Cardiac muscle cell (in vitro differentiated cells and primary cell): ENCODE data around the gene CCDC152. TPM values are rescaled to one million over a fixed set of nuclear protein-coding genes. Genes with fewer than 3 reads are reported as not detected.
"Not testable (repeated sequence)": the region's sequence is repeated elsewhere in the genome, so short reads cannot be mapped to it uniquely, and the experiment has no call there.

Experiments
- DNase-seq, 2 donors: peaks; one replicate each; pipeline versions ENCODE4 v3.0.0 to v3.0.0-alpha.2; 2010 to 2017; ENCODE audit warnings: low read depth in 1 of 2, low spot score in 1 of 2
- H3K27ac ChIP-seq: fragments of 200-600 bp; sonication (generic); 2 replicates; pipeline ENCODE4 v1.5.1; 2016
- H3K27me3 ChIP-seq: fragments of 200-600 bp; sonication (generic); 2 replicates; pipeline ENCODE4 v1.6.0; 2016; ENCODE audit warnings: control low read depth
- H3K36me3 ChIP-seq: fragments of 200-600 bp; sonication (generic); 2 replicates; pipeline ENCODE4 v1.5.1; 2016; ENCODE audit warnings: control low read depth
- H3K4me1 ChIP-seq: fragments of 200-600 bp; sonication (generic); 2 replicates; pipeline ENCODE4 v1.8.1; 2017; ENCODE audit warnings: low read depth, mild to moderate bottlenecking, mixed run types
- H3K4me3 ChIP-seq: fragments of 200-600 bp; sonication (generic); 2 replicates; pipeline ENCODE4 v1.5.1; 2016; ENCODE audit warnings: mild to moderate bottlenecking
- H3K9me3 ChIP-seq: fragments of 200-600 bp; sonication (generic); 2 replicates; pipeline ENCODE4 v1.5.1; 2017; ENCODE audit warnings: low read depth, mild to moderate bottlenecking, control low read depth
- polyA plus RNA-seq: library from polyadenylated mRNA; unstranded; fragments of >200 nt; fragmentation: Nextera tagmentation; extraction: Ambion mirVana; gene quantifications from 2 replicates; pipeline ENCODE4 v1.2.1, GENCODE V29; 2016
- total RNA-seq: library from RNA; depleted of rRNA; stranded (reverse); fragments of >200 nt; gene quantifications from 2 replicates; pipeline ENCODE4 v1.2.3, GENCODE V29; 2016
- TF ChIP-seq, protein P1 (sequence below): IDR thresholded peaks from 2 replicates; pipeline ENCODE4 v1.5.1; 2012; ENCODE audit warnings: low read depth, mild to moderate bottlenecking, low read length

Gene CCDC152
- total and polyA plus RNA-seq, 2 experiments from 2014 or later: 1.5 to 6.5 TPM

DNA sequence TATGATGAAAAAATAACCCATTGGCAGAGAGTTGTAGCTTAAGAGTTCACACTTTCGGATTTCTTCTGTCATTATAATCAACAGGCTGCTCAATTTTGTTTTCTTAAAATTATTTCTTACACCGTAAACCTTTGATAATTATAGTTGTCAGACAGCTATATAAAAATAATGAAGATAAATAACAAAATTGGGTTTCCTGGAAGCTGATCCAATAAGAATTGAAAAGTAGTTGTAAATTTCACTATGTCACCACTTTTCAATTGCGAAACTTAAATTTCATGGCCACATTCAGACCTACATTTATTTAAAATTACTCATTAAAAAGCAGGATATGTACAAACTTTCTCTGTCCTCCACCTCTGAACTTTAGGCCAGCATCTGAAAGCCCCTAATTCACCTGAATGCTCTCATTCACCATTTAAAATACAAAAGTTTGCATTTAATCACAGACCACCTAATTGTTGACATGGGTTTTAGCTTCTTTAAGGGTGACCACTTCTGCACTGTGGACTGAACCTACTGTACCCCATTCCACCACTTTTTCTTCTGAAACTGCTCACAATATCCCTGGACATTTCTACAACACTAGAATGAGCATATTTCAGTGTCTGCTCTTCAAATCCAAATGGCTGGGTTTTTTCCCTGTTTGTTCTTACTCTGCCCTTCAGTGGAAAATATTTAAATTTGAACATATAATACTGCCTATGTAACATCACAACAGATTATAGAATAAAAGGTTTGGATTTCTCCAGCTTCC lies 54.4 kb downstream of the CCDC152 start:
- Histone ChIP-seq H3K4me3 (peak overlapping the region; percentile 59), H3K9me3 (no peaks in the 10 kb centered on the region), H3K4me1 (peaks cover 32% of the 10 kb centered on the region), H3K27me3 (no peaks in the 10 kb centered on the region), H3K27ac (peak overlapping the region; percentile 93), H3K36me3 (peaks cover 17% of the 10 kb centered on the region)
- TF ChIP-seq, protein P1, sequence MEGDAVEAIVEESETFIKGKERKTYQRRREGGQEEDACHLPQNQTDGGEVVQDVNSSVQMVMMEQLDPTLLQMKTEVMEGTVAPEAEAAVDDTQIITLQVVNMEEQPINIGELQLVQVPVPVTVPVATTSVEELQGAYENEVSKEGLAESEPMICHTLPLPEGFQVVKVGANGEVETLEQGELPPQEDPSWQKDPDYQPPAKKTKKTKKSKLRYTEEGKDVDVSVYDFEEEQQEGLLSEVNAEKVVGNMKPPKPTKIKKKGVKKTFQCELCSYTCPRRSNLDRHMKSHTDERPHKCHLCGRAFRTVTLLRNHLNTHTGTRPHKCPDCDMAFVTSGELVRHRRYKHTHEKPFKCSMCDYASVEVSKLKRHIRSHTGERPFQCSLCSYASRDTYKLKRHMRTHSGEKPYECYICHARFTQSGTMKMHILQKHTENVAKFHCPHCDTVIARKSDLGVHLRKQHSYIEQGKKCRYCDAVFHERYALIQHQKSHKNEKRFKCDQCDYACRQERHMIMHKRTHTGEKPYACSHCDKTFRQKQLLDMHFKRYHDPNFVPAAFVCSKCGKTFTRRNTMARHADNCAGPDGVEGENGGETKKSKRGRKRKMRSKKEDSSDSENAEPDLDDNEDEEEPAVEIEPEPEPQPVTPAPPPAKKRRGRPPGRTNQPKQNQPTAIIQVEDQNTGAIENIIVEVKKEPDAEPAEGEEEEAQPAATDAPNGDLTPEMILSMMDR: no peak
- DNase-seq: peak in 1 of 2 donors; percentile 10

GRCh38 chr5:42811591-42812446 lies 55.2 kb downstream of the CCDC152 start, which contains the start of gene SELENOP:
TSS of gene SELENOP (minus strand) at chr5:42811892. CDS start at chr5:42808353, 3,539 bp downstream.
- DNase-seq: peak; percentile 72
- peak within 1 kb of the TSS; percentile 59 for H3K4me3 ChIP-seq

GRCh38 chr5:42812620-42813019 lies 56.0 kb downstream of the CCDC152 start:
- peaks cover 32% of the 10 kb centered on the region for H3K4me1 ChIP-seq
- H3K9me3 ChIP-seq: no peaks in the 10 kb centered on the region
- peaks cover 2% of the 10 kb centered on the region for H3K36me3 ChIP-seq
- H3K27me3 ChIP-seq: no peaks in the 10 kb centered on the region
- no peak for DNase-seq
- no peak overlapping the region for H3K4me3 ChIP-seq
- TF ChIP-seq, protein P1: no peak
- no peak overlapping the region for H3K27ac ChIP-seq

More at GRCh38 chr5:42811591-42812446, 55.2 kb downstream of the CCDC152 start, which contains the start of gene SELENOP:
- peaks cover 10% of the 10 kb centered on the region for H3K36me3 ChIP-seq
- no peaks in the 10 kb centered on the region for H3K9me3 ChIP-seq
- H3K4me1 ChIP-seq: peaks cover 32% of the 10 kb centered on the region
- H3K27me3 ChIP-seq: no peaks in the 10 kb centered on the region
- TF ChIP-seq, protein P1: no peak
- H3K27ac ChIP-seq: peak within 1 kb of the TSS; percentile 93

DNA sequence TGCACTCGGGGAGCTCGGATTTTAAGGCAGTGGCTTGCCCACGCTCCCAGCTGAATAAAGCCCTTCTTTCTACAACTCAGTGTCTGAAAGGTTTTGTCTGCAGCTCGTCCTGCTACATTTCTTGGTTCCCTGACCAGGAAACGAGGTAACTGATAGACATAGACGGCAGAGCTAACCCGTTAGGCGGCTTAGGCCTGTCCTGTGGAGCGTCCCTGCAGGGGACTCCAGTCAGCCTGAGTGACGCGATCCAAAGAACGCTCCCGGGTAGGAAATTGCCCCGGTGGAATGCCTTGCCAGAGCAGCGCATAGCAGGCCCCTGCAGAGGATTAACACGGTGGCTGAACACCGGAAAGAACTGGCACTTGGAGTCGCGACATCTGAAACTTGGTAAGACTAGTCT lies 56.9 kb downstream of the CCDC152 start:
- Histone ChIP-seq H3K36me3 (no peaks in the 10 kb centered on the region), H3K9me3 (no peaks in the 10 kb centered on the region), H3K4me1 (peaks cover 32% of the 10 kb centered on the region), H3K27me3 (no peaks in the 10 kb centered on the region), H3K4me3 (no peak overlapping the region), H3K27ac (no peak overlapping the region)
- peak in 1 of 2 donors; percentile 27 for DNase-seq
- TF ChIP-seq, protein P1: no peak

GRCh38 chr5:42816546-42816945 lies 59.9 kb downstream of the CCDC152 start:
- H3K9me3 ChIP-seq, H3K27ac ChIP-seq, H3K4me3 ChIP-seq, H3K27me3 ChIP-seq, H3K36me3 ChIP-seq, DNase-seq: not testable (repeated sequence)
- H3K4me1 ChIP-seq: peaks cover 10% of the 10 kb centered on the region
